NCI-H1105 (cell line): ENCODE results near the gene PTP4A1.
A peak's percentile ranks its signal among the peaks of the same experiment; 100 is the strongest.
"Not testable (repeated sequence)": the region's sequence is repeated elsewhere in the genome, so short reads cannot be mapped to it uniquely, and the experiment has no call there.

Experiments
- DNase-seq: peaks from one replicate; lab custom pipeline; 2025; lab: John Stamatoyannopoulos, UW

Gene PTP4A1

DNA sequence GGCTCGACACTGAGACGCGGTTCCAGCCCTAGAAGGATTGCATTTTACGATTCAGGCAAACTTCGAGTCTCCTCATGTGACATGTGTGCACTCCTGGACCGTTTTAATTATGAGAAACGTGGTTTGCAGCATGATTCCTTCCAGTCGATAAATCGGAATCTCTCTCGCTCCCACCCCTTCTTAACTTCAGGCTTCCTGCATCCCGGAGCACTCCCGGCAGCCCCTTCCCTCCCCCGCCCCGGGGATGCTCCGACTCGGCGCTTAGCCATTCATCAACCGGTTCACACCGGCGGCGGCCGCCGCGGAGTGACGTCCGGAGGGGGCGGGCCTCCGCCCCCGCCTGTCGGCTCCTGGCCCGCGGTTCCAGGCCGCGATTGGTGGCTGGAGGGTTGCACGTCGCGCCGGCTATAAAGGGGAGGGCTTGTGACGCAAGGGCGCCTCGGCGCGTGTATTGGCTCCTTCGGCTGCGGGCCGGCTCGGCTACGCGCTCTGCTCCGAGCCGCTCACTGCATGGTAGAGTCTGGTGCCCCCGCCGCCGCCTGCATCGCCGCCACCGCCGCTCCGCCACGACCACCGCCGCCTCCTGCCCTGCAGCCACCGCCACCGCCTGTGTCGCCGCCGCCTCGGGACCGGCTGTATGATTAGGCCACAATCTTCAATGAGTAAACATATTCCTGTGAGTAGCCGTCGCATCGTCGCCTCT, at the start of gene PTP4A1, which contains the start of gene LOC128125822:
PTP4A1 (plus strand) TSS at position 437 of the 703 bp plus-strand sequence. CDS start 4,401 bp downstream, outside the sequence.
LOC128125822 (plus strand) TSS at position 437 of the 703 bp plus-strand sequence.
- DNase-seq = peak; percentile 96

DNA sequence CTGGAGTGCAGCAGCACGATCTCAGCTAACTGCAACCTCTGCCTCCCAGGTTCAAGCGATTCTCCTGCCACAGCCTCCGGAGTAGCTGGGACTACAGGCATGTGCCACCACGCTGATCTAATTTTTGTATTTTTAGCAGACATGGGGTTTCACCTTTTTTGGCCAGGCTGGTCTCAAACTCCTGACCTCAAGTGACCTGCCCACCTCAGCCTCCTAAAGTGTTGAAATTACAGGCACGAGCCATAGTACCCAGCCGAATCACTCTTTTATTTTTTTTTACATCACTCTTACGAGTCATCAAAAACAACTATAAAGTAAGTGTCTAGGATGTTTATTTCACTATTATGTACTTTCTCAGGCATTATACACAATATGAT, 49.4 kb upstream of the PTP4A1 start:
- not testable (repeated sequence) for DNase-seq

DNA sequence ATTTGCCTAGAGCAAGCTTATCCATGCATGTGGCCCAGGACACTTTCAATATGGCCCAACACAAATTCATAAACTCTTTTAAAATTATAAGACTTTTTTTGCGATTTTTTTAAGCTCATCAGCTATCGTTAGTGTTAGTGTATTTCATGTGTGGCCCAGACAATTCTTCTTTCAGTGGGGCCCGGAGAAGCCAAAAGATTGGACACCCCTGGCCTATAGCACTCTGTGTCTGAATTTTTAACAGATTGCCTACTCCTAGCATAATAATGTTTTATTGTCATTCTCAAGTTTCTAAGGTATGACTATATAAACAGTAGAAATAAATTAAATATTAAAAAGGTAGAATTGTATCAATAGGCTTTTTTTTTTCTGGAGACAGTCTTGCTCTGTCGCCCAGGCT, 48.6 kb upstream of the PTP4A1 start:
- no peak for DNase-seq

DNA sequence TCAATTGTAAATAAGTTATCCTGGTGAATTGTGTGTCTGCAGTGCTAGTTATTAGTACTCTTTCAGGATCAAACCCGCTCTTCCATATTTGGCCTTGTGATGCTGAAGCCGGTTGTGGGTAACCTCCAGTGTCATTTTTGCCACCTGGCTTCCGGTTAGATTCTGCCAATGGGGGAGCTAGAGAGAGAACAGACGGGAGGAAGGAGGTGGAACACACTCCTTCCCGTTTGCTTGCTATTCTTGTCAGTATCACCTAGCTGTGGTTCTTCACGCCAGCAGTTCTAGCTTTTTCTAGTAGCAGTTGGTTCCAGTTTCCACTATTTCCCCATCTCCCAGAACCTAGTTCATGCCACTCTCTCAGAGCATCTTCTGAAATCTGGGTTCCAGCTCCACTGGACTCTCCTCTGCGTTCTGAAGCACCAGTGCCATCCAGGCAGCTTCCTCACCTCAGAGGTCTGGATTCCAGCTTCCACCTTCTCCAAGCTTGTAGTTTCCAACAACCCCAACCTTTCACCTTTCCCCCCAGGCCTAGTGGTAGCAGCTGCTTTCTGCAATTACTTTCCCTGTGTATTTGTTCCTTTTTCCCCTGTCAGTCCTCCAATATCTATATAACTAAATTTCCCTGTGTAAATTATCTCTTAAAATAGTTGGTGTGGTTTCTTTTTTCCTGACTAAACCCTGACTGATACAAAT, 46.9 kb upstream of the PTP4A1 start:
- no peak for DNase-seq

DNA sequence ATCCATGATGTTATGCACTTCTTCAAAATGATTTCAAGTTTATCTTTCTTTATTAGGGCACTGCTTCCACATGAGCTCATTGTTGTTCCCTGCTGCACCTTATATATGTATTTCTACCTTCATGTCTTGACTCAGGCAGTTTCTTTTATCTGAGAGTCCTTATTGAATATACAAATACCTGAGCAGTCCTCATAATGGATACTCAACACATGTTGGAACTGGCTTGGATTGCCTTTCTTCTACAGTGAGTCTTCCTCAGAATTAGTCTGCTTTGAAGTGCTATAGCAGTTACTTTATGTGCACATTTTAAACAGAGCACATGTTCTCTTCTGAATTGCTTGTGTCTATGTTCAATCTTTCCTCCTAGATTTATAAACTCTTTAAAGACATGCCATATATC, 45.3 kb upstream of the PTP4A1 start:
- DNase-seq = no peak

DNA sequence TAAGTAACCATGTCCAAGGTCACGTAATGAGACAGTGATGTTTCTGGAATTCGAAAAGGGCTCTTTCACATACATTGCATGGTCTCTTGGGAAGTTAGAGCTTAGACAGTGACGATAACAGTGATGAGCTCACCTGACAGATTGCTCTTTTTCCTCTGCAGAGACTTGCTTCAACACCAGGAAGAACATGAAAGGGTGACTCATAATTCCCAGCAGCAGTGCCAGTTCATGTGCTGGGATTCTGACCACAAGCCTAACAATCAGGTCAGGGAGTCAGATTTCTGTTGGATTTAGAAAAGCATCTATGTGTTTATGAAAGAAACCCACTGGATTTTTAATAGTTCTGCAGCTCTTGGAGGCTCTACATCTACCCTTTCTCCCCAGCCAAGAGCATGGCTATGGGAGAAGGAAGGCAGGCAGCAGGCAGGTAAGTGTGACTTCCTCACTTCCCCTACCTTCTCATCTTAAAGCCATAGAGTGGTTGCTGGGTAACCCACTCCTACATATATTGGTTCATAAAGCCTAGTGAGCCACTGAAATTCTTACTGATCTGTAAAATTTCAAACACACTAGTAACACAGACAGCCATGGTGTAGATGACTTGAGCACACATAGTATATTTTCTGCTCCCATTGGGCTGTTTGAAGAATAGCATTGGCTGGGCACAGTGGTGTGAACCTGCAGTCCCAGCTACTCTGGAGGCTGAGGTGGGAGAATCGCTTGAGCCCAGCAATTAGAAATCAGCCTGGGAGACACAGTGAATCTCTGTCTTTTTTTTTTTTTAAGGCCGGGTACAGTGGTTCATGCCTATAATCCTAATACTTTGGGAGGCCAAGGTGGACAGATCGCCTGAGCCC, 44.4 kb upstream of the PTP4A1 start:
- no peak for DNase-seq

DNA sequence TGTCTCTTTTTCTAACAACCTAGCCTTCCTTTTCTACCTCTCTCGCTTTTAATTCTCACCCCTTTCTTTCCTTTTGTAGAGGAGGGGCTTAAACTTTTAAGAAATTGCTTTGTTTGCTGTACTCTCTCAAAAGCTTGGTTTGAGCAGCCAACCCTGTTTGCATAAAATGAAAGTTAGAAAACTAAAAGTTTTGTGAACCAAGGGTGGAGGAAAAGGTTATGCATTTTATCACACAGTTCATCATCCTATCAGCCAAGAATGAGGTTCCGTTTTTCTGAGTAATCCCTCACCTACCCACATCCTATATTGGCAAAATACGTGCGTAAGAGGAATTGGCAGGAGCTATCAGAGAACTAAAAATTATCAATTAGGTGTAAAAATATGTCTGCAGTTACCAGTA, 42.8 kb upstream of the PTP4A1 start:
- DNase-seq = no peak

DNA sequence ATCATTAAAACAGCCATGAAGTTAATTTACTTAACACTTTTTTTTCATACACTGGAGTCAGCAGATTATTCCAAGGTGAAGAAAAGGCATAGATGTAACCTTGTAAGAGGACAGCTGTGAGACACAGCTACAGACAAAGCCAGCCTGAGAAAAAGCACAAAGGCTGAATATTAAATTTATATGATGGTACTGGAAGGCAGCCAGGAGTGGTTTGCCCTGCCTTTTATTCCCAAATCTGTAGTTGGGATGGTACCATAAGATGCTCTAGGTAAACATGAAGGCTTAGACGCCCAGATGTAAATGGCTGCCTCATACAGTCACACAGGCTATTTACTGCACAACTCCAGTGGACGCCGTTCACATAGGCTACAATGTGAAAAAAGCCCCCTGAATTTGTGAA, 42.1 kb upstream of the PTP4A1 start:
- peak; percentile 48 for DNase-seq

DNA sequence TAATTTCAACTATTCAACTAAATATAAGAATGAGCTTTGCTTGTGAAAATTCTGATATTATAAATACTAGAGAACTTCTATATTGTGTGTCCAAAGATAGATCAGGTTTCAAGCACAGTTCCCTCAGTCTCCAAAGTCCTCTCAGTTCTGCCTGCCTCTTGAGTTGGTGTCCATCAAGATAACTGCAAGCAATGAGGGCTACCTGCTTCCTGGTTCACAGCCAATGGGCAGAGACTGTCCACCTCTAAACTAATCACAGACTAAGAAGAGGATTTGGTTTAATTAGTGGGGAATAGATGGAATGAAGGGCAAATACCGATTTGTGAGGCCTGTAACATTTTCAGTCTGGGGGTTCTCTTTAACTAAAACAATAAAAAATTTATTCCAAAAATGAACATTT, 41.3 kb upstream of the PTP4A1 start:
- no peak for DNase-seq

DNA sequence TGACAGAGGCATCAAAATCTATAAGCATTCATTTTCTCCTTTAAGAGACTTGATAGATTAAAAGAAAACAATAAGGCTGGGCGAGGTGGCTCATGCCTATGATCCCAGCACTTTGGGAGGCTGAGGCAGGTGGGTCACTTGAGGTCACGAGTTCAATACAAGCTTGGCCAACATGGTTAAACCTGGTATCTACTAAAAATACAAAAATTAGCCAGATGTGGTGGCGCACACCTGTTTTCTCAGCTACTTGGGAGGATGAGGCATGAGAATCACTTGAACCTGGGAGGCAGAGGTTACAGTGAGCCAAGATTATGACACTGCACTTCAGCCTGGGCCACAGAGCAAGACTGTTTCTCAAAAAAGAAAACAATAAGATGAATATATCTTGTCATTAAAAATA, 39.3 kb upstream of the PTP4A1 start:
- DNase-seq = no peak

DNA sequence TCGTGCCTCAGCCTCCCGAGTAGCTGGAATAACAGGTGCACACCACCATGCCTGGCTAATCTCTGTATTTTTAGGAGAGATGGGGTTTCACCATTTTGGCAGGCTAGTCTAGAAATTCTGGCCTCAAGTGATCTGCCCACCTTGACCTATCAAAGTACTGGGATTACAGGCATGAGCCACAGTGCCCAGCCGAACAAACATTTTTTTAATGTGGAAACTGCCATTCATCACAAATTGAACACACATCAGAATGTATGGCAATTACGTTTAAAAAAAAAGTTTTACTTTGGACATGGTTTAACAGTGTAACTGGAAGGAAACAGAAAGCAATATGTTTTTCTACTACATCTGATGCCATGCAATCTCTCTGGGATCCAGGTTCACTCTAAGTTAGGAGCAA, 38.3 kb upstream of the PTP4A1 start:
- DNase-seq = no peak

DNA sequence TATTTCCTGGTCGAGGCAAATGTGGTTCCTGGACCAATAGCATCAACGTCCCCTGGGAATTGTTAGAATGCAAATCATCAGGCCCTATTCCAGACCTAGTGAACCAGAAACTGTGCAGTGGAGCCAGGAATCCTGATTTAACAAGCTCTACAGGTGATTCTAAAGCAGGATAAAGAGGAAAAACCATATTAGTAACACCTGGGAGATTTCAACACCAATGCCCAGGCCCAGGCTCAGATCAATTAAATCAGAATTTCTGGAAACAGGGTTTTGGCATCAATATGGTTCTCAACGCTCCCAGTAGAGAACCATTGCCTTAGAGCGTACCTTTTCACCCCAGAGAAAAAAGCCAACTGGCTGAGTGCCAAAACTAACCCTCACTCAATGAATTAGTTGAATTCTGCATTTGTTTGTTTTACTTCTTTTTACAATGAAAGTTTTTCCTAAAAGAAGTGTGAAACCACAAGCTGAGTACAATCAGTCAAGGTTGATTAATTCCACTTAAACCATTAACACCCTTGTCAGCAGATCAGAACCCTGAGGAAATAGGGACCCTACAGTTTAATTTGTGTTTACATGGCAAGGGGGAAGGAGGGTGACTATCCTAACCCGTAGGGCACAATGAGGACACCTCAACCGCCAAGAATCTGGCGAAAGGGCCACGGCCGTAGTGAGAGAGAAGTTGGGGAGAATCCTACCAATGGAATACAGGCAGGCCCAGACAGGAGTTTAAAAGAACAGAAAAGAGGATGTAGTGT, 34.9 kb upstream of the PTP4A1 start:
- DNase-seq = peak; percentile 50

DNA sequence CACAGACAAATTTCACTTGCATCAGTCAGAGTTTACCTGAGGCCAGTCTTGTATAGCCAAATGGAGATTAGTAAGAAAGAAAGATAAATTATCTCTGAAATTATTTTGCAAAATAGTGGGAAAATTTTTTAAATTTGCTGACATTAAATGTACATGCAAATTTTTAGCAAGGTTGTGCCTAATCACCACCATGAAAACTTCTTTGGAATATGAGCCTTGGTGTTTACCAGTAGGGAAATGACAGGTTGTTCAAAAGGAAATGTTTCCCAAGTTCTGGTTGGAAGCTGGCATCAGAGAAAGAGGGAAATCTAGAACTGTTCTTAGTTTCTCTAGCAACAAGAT, 34.4 kb upstream of the PTP4A1 start:
- DNase-seq = no peak

DNA sequence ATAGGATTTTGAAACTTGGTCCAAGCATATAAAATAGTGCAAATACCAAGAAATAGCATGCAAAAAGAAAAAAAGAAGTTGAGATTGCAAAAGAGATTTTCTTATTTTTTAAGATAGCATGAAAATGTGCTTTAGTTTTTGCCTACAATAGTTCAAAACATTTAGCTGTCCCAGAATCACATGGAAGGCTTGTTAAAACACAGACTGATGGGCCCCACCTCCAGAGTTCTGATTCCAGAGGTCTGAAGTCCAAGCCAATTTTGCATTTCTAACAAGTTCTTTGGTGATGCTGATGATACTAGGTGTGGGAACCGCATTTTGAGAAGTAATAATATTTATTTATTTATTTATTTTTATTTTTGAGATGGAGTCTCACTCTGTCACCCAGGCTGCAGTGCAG, 33.7 kb upstream of the PTP4A1 start:
- no peak for DNase-seq

DNA sequence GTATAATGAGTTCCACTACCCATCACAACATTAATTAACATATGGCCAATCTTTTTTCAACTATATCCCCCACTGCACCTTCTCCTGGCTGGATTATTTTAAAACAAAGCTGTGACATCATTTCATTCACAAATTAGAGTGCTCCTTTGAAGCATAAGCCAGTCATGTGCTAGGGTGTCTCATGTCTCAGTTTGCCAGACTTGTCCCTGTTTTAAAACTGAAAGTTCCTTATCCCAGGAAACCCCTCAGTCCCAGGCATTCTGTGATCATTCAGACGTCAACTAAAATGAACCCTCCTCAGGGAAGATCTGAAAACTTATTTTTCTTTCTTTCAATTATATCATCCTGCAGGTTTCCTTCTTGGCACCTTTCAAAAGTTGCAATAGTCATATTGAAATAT, 29.3 kb upstream of the PTP4A1 start:
- no peak for DNase-seq

DNA sequence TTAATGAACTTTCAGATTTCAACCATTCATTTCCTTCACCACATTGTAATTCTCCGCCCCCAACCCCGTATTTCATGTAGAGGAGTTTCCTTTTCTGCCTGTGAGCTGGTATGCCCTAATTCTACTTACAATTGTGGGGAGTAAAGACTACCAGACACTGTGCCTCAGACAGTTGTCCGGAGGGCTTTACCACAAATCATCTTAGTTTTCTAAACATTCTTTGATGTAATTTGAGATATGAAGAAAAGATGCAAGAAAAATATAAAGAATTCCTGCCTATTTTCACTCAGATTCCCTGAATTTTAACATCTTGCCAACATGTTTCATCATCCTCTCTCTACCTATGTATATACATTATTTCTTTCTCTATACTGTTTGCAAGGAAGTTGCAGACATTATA, 28.3 kb upstream of the PTP4A1 start:
- no peak for DNase-seq

DNA sequence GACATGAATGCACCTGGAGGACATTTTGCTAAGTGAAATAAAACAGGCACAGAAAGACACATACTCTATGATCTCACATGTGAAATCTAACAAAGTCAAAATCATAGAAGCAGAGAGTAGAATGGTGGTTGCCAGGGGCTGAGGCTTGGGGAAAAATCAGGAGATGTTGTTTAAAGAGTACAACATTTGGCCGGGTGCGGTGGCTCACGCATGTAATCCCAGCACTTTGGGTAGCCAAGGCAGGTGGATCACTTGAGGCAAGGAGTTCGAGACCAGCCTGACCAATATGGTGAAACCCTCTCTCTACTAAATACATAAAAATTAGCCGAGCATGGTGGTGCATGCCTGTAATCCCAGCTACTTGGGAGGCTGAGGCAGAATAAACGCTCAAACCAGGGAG, 26.0 kb upstream of the PTP4A1 start:
- DNase-seq = no peak

DNA sequence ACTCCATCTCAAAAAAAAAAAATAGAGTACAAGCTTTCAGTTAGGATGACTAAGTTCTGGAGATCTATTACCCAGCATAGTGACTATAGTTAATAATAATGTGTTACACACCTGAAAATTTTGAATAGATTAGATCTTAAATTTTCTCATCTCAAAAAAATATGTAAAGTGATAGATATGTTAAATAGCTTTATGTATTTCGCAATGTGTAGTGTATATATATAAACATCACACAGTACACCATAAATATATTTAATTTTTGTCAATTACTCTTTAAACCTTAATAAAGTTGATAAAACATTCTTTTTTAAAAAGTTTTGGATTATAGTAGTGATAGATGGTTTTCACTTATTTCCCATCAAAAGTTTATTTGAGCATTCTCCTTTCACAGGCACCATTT, 25.6 kb upstream of the PTP4A1 start:
- DNase-seq = no peak

DNA sequence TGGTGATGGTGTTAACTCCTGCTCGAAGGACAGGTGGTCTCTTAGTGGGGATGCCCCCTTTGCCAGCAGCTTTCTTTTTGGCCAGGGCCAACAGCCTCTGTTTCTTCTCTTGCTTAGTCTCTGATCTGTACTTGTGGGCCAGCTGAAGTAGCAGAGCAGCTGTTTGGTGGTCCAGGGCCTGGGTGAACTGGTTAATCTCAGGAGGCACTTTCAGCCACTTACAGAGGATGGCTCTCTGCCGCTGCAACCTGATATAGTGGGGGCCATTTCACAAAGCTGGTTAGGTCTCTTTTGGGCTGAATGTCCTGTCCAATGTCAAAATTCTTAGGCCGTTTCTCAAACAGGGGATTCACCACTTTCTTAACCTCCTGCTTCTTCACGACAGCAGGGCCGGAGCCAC, 23.2 kb upstream of the PTP4A1 start:
- DNase-seq = no peak

DNA sequence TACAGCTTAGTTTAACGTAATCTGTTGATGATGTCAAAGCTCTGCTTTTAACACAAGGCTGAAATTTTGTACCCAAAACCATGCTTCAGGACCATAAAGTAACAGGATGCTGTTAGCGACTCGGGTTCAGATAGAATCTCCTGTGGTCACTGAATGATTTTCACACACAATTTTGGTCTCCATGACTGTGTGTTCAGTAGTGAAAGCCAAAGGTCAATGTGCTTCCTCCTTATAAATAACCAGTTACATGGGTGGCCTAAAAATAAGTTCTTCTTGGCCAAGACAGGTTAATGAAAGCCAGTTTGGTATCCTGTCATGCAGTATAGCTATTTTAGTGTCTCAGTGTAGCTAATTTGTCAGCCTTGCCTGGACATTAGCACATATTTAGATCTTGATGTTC, 19.1 kb upstream of the PTP4A1 start:
- DNase-seq = no peak

DNA sequence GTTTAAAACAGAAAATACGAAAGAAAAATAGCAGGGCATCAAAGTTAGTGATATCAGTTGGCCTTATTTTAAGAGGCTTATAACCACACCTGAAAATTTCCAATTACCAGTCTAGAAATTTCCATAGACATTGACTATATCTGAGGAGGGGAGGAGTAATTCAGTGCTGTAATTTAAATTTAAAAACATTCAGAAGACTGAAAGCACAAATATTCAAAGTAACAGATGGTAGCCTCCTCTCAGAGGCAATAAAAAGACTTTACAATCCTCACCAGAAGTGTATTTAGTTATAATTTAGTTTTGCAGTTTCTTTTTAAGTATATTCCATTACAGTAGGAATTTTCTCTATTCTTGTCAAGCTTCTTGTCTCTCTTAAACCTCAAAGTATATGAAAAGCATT, 18.4 kb upstream of the PTP4A1 start:
- DNase-seq = no peak

DNA sequence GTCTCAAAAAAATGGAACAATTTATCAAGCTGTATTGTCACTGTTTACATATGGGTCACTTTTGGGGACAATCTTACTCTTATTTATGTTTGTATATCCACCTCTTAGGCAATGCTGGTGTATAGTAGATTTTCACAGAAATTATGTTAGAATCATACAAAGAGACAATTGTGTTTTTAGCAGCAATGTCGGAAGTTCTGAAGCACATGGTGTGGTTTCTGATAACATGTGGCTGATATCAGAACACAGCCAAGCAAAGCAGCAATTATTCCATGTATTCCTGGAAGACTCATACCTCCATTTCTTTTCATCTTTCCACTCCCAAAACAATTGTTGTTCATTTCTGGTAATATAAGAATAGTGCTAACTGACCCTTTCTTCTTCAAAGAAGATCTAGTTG, 17.5 kb upstream of the PTP4A1 start:
- DNase-seq = no peak
